OCI-LY1 (cell line): ENCODE measurements around the gene NEGR1.

Experiments
- CTCF ChIP-seq: fragments of 200-600 bp; sonication (generic), shearing (Covaris generic); IDR thresholded peaks from 2 replicates; pipeline ENCODE4 v1.5.1; 2017; ENCODE audit warnings: mild to moderate bottlenecking, antibody characterized with exemption, low read length, moderate library complexity, mixed read lengths
- EZH2 ChIP-seq: fragments of 200-600 bp; sonication (generic), shearing (Covaris generic); IDR thresholded peaks from 2 replicates; pipeline ENCODE4 v1.8.0; 2017; ENCODE audit warnings: borderline replicate concordance, mixed run types, mild to moderate bottlenecking, antibody characterized with exemption, low read length, moderate library complexity, mixed read lengths

- TF ChIP-seq CTCF, result no peak
- TF ChIP-seq EZH2, result no peak
These were observed 447.5 kb downstream of the NEGR1 start for GRCh38 chr1:71834601-71835441.
